Heart left ventricle (tissue), 13 donors: ENCODE results near the gene RAP2B.

ENCODE experiments used
- CTCF ChIP-seq, 12 donors: fragments of 200-600 bp; sonication (generic) in 4 of 12; IDR thresholded peaks; one replicate each; pipeline versions ENCODE4 v1.5.0 to v1.8.0; 2018 to 2022; ENCODE audit warnings: antibody characterized with exemption in 12 of 12, mild to moderate bottlenecking in 5 of 12
- POLR2A ChIP-seq, 2 donors: fragments of 450-650 bp; IDR thresholded peaks; one replicate each; pipeline ENCODE4 v1.6.1; 2017; ENCODE audit warnings: antibody characterized with exemption in 2 of 2, mild to moderate bottlenecking in 2 of 2, moderate library complexity in 2 of 2
- donor health status: ischemic (EF 13 %, LVEDD 7.1; RV severe dilation, severe dysfunction).
- donor health status: DM: no; HTN: yes; CAD: no.
- donor health status: DM: no; HTN: no; CAD: no.
- donor health status: ischemic (EF 25% LVEDD 6.9; RV normal size, moderate dysfunction).
- donor health status: ischemic (EF 25% LVEDD 5.7; RV mildly dilated, moderate dysfunction).
- donor health status: ischemic (EF 35%, LVEDD 5.7; RV mildly dilated, moderate dysfunction).
- donor health status: nonischemic (EF 11% LVEDD 7.7; RV severe dilation, severe dysfunction).
- donor health status: DM: yes; HTN: yes; CAD: no.
- donor health status: PGD.
- donor health status: ischemic (EF 29% LVEDD 5.4; RV normal size, mild dysfunction).
- donor health status: nonischemic (EF 23%, LVEDD 6.1; RV moderate dilation, normal function).

GRCh38 chr3:153192327-153192726 lies 30.3 kb downstream of the RAP2B start:
- TF ChIP-seq CTCF (IDR thresholded peaks at IDR 0.05) (no peak), POLR2A (IDR thresholded peaks at IDR 0.05) (no peak)
